ENCODE results near the gene PPFIBP2. TPM values are rescaled to one million over a fixed set of nuclear protein-coding genes. Genes with fewer than 3 reads are reported as not detected.
"Not testable (repeated sequence)": the region's sequence is repeated elsewhere in the genome, so short reads cannot be mapped to it uniquely, and the experiment has no call there.

PPFIBP2 gene
- total RNA-seq, 6 donors from 2014 or later: 10.6 to 63.9 (median 36.7) TPM

DNA sequence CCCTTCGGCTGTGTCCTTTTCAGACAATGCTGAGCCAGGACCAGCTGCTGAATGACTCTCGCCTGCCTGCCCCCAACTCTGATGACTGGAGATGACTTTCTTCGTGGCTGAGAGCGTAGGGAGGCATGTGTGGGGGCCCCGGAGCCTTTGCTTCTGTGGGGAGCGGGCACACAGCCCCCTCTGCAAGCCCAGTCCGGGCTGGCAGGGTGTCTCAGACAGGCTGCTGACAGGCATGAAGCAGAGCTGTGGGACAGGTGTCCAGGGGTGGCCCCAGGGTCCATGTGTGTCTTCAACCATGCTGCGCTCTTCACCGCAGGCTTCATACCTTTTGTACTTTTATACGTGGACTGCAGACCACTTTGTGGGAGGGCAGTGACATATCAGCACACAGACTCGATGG is 142.9 kb downstream of the PPFIBP2 start:
- peak; percentile 24 to 45 for ATAC-seq (ENCODE audit: low FRiP score in 2 of 2)
- 86 to 88% methylated on average over 7 to 11 of the region's 11 CpGs for WGBS, 2 donors
- Histone ChIP-seq H3K27me3 (no peaks in the 10 kb centered on the region), H3K4me3 (no peak overlapping the region), H3K27ac (no peak overlapping the region), H3K9me3 (no peaks in the 10 kb centered on the region), H3K36me3 (peaks cover 0 to 42% (median 32%) of the 10 kb centered on the region in 4 donors), H3K4me1 (no peaks in the 10 kb centered on the region)
- no peak for DNase-seq
- TF ChIP-seq EP300 (IDR thresholded peaks at IDR 0.05) (no peak), POLR2A (IDR thresholded peaks at IDR 0.05) (no peak), CTCF (IDR thresholded peaks at IDR 0.05) (no peak), POLR2AphosphoS5 (IDR thresholded peaks at IDR 0.05) (no peak)

DNA sequence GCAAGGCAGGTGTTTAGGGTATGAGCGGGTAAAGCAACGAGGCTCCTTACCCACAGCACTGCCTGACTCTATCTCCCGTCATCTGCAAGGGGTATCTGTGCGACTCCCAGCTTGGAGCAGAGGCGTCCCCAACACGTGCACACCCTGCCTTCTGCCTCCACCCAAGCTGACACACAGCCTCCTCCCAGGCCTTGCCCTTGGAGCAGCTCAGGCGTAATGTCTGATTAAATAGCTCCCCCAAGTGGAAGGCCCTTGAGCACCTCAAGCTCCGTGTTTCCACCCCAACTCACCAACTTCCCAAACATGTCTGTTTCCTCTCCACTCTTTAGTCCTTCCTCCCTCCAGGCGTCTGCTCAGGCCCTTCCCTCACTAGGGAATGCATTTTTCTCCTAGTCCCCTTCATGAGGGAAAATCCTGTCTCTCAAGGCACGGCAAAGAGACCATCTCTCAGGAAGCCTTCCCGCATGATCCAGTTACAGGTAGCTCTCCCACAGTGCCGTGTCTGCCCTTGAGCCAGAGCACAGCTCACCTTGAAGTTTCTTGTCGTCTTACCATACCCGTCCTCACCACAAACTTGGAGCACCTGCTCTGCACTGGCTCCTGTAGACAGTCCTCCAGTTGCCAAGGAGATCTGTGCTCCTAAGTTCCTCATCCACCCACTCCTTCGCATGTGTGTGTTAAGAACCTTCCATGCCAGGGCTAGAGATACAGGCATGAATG is 143.7 kb downstream of the PPFIBP2 start:
- 51 to 54% methylated on average over 15 of the region's 15 CpGs for WGBS, 2 donors
- peaks cover 0 to 34% (median 25%) of the 10 kb centered on the region in 4 donors for H3K36me3 ChIP-seq
- no peak overlapping the region for H3K27ac ChIP-seq
- H3K4me1 ChIP-seq: no peaks in the 10 kb centered on the region
- H3K27me3 ChIP-seq: no peaks in the 10 kb centered on the region
- no peak overlapping the region for H3K4me3 ChIP-seq
- ATAC-seq (ENCODE audit: low FRiP score in 2 of 2): peak; percentile 91 to 96
- no peak for TF ChIP-seq EP300 (IDR thresholded peaks at IDR 0.05)
- TF ChIP-seq CTCF (IDR thresholded peaks at IDR 0.05): peak in 5 of 6 experiments; percentile 12 to 71 (median 62)
- H3K9me3 ChIP-seq: no peaks in the 10 kb centered on the region
- DNase-seq: peak in 1 of 2 donors; percentile 54

- WGBS, 2 donors: 88% methylated on average over 16 of the region's 16 CpGs; no CpG with 5 or more reads in 1 of the 2 donors
- peaks cover 0 to 13% (median 0%) of the 10 kb centered on the region in 4 donors for H3K36me3 ChIP-seq
- H3K27me3 ChIP-seq; H3K4me3 ChIP-seq; ATAC-seq (ENCODE audit: low FRiP score in 2 of 2); H3K4me1 ChIP-seq; H3K27ac ChIP-seq; DNase-seq; H3K9me3 ChIP-seq: not testable (repeated sequence)
These were observed 149.7 kb downstream of the PPFIBP2 start for GRCh38 chr11:7663531-7663930.

GRCh38 chr11:7664867-7665266 is 151.1 kb downstream of the PPFIBP2 start:
- ATAC-seq (ENCODE audit: low FRiP score in 2 of 2): no peak
- Histone ChIP-seq H3K36me3 (peaks cover 0 to 13% (median 0%) of the 10 kb centered on the region in 4 donors), H3K4me3 (no peak overlapping the region), H3K27me3 (no peaks in the 10 kb centered on the region), H3K4me1 (peaks cover 0 to 6% (median 2%) of the 10 kb centered on the region in 4 donors), H3K27ac (no peak overlapping the region), H3K9me3 (no peaks in the 10 kb centered on the region)
- TF ChIP-seq POLR2A (IDR thresholded peaks at IDR 0.05): no peak
- TF ChIP-seq EP300 (IDR thresholded peaks at IDR 0.05): no peak
- TF ChIP-seq POLR2AphosphoS5 (IDR thresholded peaks at IDR 0.05): no peak
- TF ChIP-seq CTCF (IDR thresholded peaks at IDR 0.05): no peak
- DNase-seq: no peak
- WGBS, 2 donors: 93 to 100% methylated on average over 3 to 6 of the region's 6 CpGs

DNA sequence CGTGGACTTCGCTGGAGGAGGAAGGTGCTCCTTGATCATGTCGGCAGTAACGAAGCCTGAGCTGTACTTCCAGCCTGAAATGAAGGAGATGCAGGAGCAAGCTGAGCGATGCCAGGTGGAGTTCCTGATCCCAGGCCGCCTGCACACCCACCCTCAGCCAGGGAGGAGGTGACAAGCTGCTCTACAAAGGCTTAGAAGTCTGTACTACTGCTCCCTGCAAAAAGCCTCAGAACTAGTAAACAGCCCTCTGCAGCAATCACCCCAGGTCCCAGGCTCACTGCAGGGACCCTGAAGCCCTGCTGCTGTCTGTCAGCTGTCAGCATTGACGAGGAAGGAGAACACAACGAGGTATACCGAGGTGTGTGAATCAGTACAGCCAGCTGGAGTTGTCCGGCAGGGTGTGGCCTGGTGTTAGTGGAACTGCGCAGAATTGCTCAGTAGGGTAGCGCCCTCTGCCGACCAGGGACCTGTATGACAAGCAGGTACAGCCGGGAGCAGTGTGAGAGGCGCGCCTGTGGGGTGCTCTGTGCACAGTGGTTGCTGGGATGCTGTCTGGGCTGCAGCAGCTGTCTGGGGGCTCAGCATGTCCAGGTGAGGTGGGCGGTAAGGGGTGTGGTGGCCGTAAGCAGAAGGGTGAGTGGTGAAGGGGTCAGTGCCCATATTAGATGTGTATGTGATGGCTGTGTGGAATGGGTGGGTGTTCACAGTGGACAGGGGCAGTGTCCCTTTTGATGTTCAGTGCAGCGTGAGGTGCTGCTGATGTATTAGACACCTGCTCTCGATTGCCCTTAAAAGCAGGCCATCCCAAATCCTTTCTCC is 151.9 kb downstream of the PPFIBP2 start:
- Histone ChIP-seq H3K4me1 (peaks cover 0 to 6% (median 2%) of the 10 kb centered on the region in 4 donors), H3K27ac (no peak overlapping the region), H3K4me3 (no peak overlapping the region), H3K9me3 (no peaks in the 10 kb centered on the region), H3K36me3 (peaks cover 0 to 13% (median 0%) of the 10 kb centered on the region in 4 donors), H3K27me3 (no peaks in the 10 kb centered on the region)
- 43 to 59% methylated on average over 19 to 20 of the region's 20 CpGs for WGBS, 2 donors
- peak; percentile 97 for ATAC-seq (ENCODE audit: low FRiP score in 2 of 2)
- DNase-seq: peak; percentile 53 to 89
- TF ChIP-seq CTCF (IDR thresholded peaks at IDR 0.05) (peak; percentile 82 to 93 (median 90)), POLR2A (IDR thresholded peaks at IDR 0.05) (no peak)
